GM23248 (cell line): ENCODE results near the gene GRK6. TPM values are rescaled to one million over a fixed set of nuclear protein-coding genes. Genes with fewer than 3 reads are reported as not detected.

Experiments
- DNase-seq: peaks from one replicate; pipeline ENCODE4 v3.0.0-alpha.2; 2015
- H2AFZ ChIP-seq: fragments of 200-600 bp; sonication (generic); 2 replicates; pipeline ENCODE4 v1.6.1; 2016; ENCODE audit warnings: antibody characterized with exemption
- H3F3A ChIP-seq: fragments of 200-600 bp; sonication (generic); 2 replicates; pipeline ENCODE4 v1.6.1; 2016; ENCODE audit warnings: mild to moderate bottlenecking, antibody characterized with exemption, mixed run types; ENCODE audit not compliant: insufficient read depth
- H3K27ac ChIP-seq: fragments of 200-600 bp; sonication (generic); 2 replicates; pipeline ENCODE4 v1.5.1; 2016; ENCODE audit warnings: mild to moderate bottlenecking
- H3K27me3 ChIP-seq: fragments of 200-600 bp; sonication (generic); replicated peaks from 2 replicates; pipeline ENCODE4 v1.6.1; 2016; ENCODE audit warnings: mild to moderate bottlenecking; ENCODE audit not compliant: insufficient read depth
- H3K36me3 ChIP-seq: fragments of 200-600 bp; sonication (generic); 2 replicates; pipeline ENCODE4 v1.6.1; 2016; ENCODE audit warnings: low read depth, mild to moderate bottlenecking
- H3K4me1 ChIP-seq: fragments of 200-600 bp; sonication (generic); 2 replicates; pipeline ENCODE4 v1.6.1; 2016; ENCODE audit warnings: mild to moderate bottlenecking; ENCODE audit not compliant: insufficient read depth
- H3K4me2 ChIP-seq: fragments of 200-600 bp; sonication (generic); one replicate; pipeline ENCODE4 v1.6.1; 2016; ENCODE audit warnings: mild to moderate bottlenecking; ENCODE audit not compliant: unreplicated experiment
- H3K4me3 ChIP-seq: fragments of 200-600 bp; sonication (generic); 2 replicates; pipeline ENCODE4 v1.5.1; 2016; ENCODE audit warnings: mild to moderate bottlenecking
- H3K79me2 ChIP-seq: fragments of 200-600 bp; sonication (generic); 2 replicates; pipeline ENCODE4 v1.6.1; 2016; ENCODE audit warnings: mild to moderate bottlenecking; ENCODE audit not compliant: insufficient read depth
- H3K9ac ChIP-seq: fragments of 200-600 bp; sonication (generic); 2 replicates; pipeline ENCODE4 v1.6.1; 2016; ENCODE audit warnings: mild to moderate bottlenecking
- H3K9me2 ChIP-seq: fragments of 200-600 bp; sonication (generic); 2 replicates; pipeline ENCODE4 v1.6.1; 2016; ENCODE audit warnings: mixed run types, mild to moderate bottlenecking, moderate library complexity; ENCODE audit not compliant: insufficient read depth
- H3K9me3 ChIP-seq: fragments of 200-600 bp; sonication (generic); one replicate; pipeline ENCODE4 v1.6.1; 2017; ENCODE audit warnings: low read depth
- H4K20me1 ChIP-seq: fragments of 200-600 bp; sonication (generic); 2 replicates; pipeline ENCODE4 v1.6.0; 2016; ENCODE audit not compliant: insufficient read depth
- EZH2 ChIP-seq: fragments of 200-600 bp; sonication (generic); IDR thresholded peaks from 2 replicates; pipeline ENCODE4 v1.6.1; 2018; ENCODE audit warnings: antibody characterized with exemption, mild to moderate bottlenecking; ENCODE audit not compliant: insufficient read depth, poor library complexity, severe bottlenecking
- EZH2phosphoT487 ChIP-seq: fragments of 200-600 bp; sonication (generic); IDR thresholded peaks from 2 replicates; pipeline ENCODE4 v1.6.1; 2018; ENCODE audit warnings: antibody characterized with exemption, moderate library complexity, mild to moderate bottlenecking, low read depth; ENCODE audit not compliant: insufficient read depth
- WGBS, 2 experiments: methylation state at CpG; one replicate each; pipeline ENCODE4 v1.1.6; 2015 to 2017; ENCODE audit warnings: low lambda C conversion rate in 2 of 2, low coverage in 1 of 2; ENCODE audit errors: missing lambda C conversion rate in 2 of 2; 5-methylcytosine and 5-hydroxymethylcytosine counted together
- in situ Hi-C: fragments of 300-500 bp; cut with MboI; formaldehyde crosslinking; loops from 2 replicates; pipeline ENCODE4 v1.15.0; 2020
- polyA plus RNA-seq: library from polyadenylated mRNA; unstranded; fragments of >200 nt; fragmentation: Nextera tagmentation; extraction: Ambion mirVana; gene quantifications from 2 replicates; pipeline ENCODE4 v1.2.1, GENCODE V29; 2016
- total RNA-seq: library from RNA; depleted of rRNA; stranded (reverse); fragments of >200 nt; shearing (Covaris generic); gene quantifications from 2 replicates; pipeline ENCODE4 v1.2.3, GENCODE V29; 2014

The GRK6 gene
- total and polyA plus RNA-seq, 2 experiments from 2014 or later, result 7.7 to 30.4 TPM

- in situ Hi-C loops, result no loop called here
- no peaks in the 10 kb centered on the region for H3K9me3 ChIP-seq
- peaks cover under 1% of the 10 kb centered on the region; the same call in 1 of the 2 replicates for H3K4me1 ChIP-seq
- H4K20me1 ChIP-seq, result no peaks in the 10 kb centered on the region
- H3K9ac ChIP-seq, result no peak overlapping the region
- H2AFZ ChIP-seq, result no peak overlapping the region
- WGBS, 2 experiments, result 88% methylated on average over 23 to 24 of the region's 24 CpGs
- no peaks in the 10 kb centered on the region; the same call in 1 of the 2 replicates for H3K36me3 ChIP-seq
- H3K27me3 ChIP-seq, result no peaks in the 10 kb centered on the region
- DNase-seq, result no peak
- H3K9me2 ChIP-seq, result no peaks in the 10 kb centered on the region
- H3K4me3 ChIP-seq, result no peak overlapping the region
- peaks cover 5% of the 10 kb centered on the region; the same call in 1 of the 2 replicates for H3F3A ChIP-seq
- no peak for TF ChIP-seq EZH2phosphoT487
- TF ChIP-seq EZH2, result no peak
- no peak overlapping the region for H3K27ac ChIP-seq
- H3K79me2 ChIP-seq, result no peaks in the 10 kb centered on the region
- no peak overlapping the region for H3K4me2 ChIP-seq
Observed at GRCh38 chr5:177440211-177440989, 13.9 kb downstream of the GRK6 start.

- Histone ChIP-seq H3K9me3 (no peaks in the 10 kb centered on the region), H3K27ac (no peak overlapping the region), H3K9me2 (no peaks in the 10 kb centered on the region), H3K4me1 (peaks cover 8% of the 10 kb centered on the region; the same call in 1 of the 2 replicates), H3K4me3 (no peak overlapping the region), H3K9ac (no peak overlapping the region), H3K4me2 (no peak overlapping the region), H4K20me1 (no peaks in the 10 kb centered on the region), H2AFZ (no peak overlapping the region), H3K36me3 (no peaks in the 10 kb centered on the region; the same call in 1 of the 2 replicates), H3F3A (peaks cover 11% of the 10 kb centered on the region; the same call in 1 of the 2 replicates), H3K79me2 (no peaks in the 10 kb centered on the region), H3K27me3 (no peaks in the 10 kb centered on the region)
- DNase-seq, result no peak
- in situ Hi-C loops, result no loop called here
- WGBS, 2 experiments, result 87 to 89% methylated on average over 19 to 23 of the region's 26 CpGs
- no peak for TF ChIP-seq EZH2
- no peak for TF ChIP-seq EZH2phosphoT487
Observed at GRCh38 chr5:177440990-177441780, 14.7 kb downstream of the GRK6 start.

GRCh38 chr5:177442066-177442826, 15.8 kb downstream of the GRK6 start:
- in situ Hi-C loops, result no loop called here
- no peaks in the 10 kb centered on the region for H3K79me2 ChIP-seq

More at GRCh38 chr5:177442066-177442826, 15.8 kb downstream of the GRK6 start:
- no peak overlapping the region for H3K4me3 ChIP-seq
- 85 to 87% methylated on average over 19 to 20 of the region's 20 CpGs for WGBS, 2 experiments
- H3K4me1 ChIP-seq, result peaks cover 9% of the 10 kb centered on the region; the same call in 1 of the 2 replicates
- TF ChIP-seq EZH2, result no peak
- TF ChIP-seq EZH2phosphoT487, result no peak
- no peak overlapping the region for H2AFZ ChIP-seq
- H3K27me3 ChIP-seq, result no peaks in the 10 kb centered on the region
- peaks cover 11% of the 10 kb centered on the region; the same call in 1 of the 2 replicates for H3F3A ChIP-seq
- H3K27ac ChIP-seq, result no peak overlapping the region
- no peak overlapping the region for H3K9ac ChIP-seq
- H4K20me1 ChIP-seq, result no peaks in the 10 kb centered on the region
- H3K9me2 ChIP-seq, result no peaks in the 10 kb centered on the region
- H3K9me3 ChIP-seq, result no peaks in the 10 kb centered on the region
- H3K36me3 ChIP-seq, result no peaks in the 10 kb centered on the region
- no peak overlapping the region for H3K4me2 ChIP-seq
- DNase-seq, result no peak
